Spinal cord (tissue), 10 donors: Measurements from ENCODE around the gene COP1. TPM values are rescaled to one million over a fixed set of nuclear protein-coding genes. Genes with fewer than 3 reads are reported as not detected.
"Not testable (repeated sequence)": the region's sequence is repeated elsewhere in the genome, so short reads cannot be mapped to it uniquely, and the experiment has no call there.

Experiments
- DNase-seq, 6 donors: peaks; one replicate each; pipeline versions ENCODE4 v3.0.0 to v3.0.0-alpha.2; 2013 to 2015; ENCODE audit warnings: low spot score in 6 of 6, low read depth in 4 of 6
- H3K27ac ChIP-seq: one replicate; pipeline ENCODE4 v1.5.1; 2013; ENCODE audit warnings: low read depth, low read length, control low read depth
- H3K27me3 ChIP-seq: one replicate; pipeline ENCODE4 v1.6.1; 2013; ENCODE audit warnings: low read length; ENCODE audit not compliant: control insufficient read depth, insufficient read depth
- H3K36me3 ChIP-seq: one replicate; pipeline ENCODE4 v1.6.1; 2013; ENCODE audit warnings: low read length; ENCODE audit not compliant: control insufficient read depth, insufficient read depth
- H3K4me1 ChIP-seq: one replicate; pipeline ENCODE4 v1.6.1; 2013; ENCODE audit warnings: low read length; ENCODE audit not compliant: control insufficient read depth, insufficient read depth
- H3K4me3 ChIP-seq: one replicate; pipeline ENCODE4 v1.5.1; 2013; ENCODE audit warnings: low read depth, low read length, control low read depth
- H3K9me3 ChIP-seq: one replicate; pipeline ENCODE4 v1.6.1; 2013; ENCODE audit warnings: low read length; ENCODE audit not compliant: control insufficient read depth, insufficient read depth
- WGBS: methylation state at CpG from one replicate; pipeline ENCODE4 v1.1.5; 2013; ENCODE audit warnings: missing lambda C conversion rate; ENCODE audit not compliant: insufficient coverage; 5-methylcytosine and 5-hydroxymethylcytosine counted together
- polyA plus RNA-seq, 2 donors: library from polyadenylated mRNA; unstranded; fragments of 120-200 nt; gene quantifications; one replicate each; pipeline ENCODE4 v1.2.1, GENCODE V29; 2013; ENCODE audit not compliant: insufficient read length in 2 of 2
- total RNA-seq, 2 donors: library from RNA; depleted of rRNA in 1 of 2; stranded (reverse); fragments of 120-200 nt in 1 of 2; fragments of >200 nt in 1 of 2; gene quantifications; one replicate each; pipeline versions ENCODE4 v1.2.3 to v1.2.4, GENCODE V29; 2013 to 2014
- donor health status: healthy.

The COP1 gene
- total and polyA plus RNA-seq, 4 donors, result 51.6 to 70.6 (median 59.9) TPM

GRCh38 chr1:176222196-176222595, 15.1 kb upstream of the COP1 start:
- no peaks in the 10 kb centered on the region for H3K36me3 ChIP-seq
- H3K27me3 ChIP-seq, result no peaks in the 10 kb centered on the region
- no peaks in the 10 kb centered on the region for H3K4me1 ChIP-seq
- H3K9me3 ChIP-seq, result no peaks in the 10 kb centered on the region
- no peak for DNase-seq
- no peak overlapping the region for H3K4me3 ChIP-seq
- 100% methylated on average over 1 of the region's 1 CpG for WGBS
- no peak overlapping the region for H3K27ac ChIP-seq

- Histone ChIP-seq H3K27ac (no peak overlapping the region), H3K9me3 (no peaks in the 10 kb centered on the region), H3K4me3 (no peak overlapping the region), H3K4me1 (no peaks in the 10 kb centered on the region), H3K36me3 (no peaks in the 10 kb centered on the region), H3K27me3 (no peaks in the 10 kb centered on the region)
- no peak for DNase-seq
- WGBS, result 66% methylated on average over 5 of the region's 8 CpGs
These were observed 13.1 kb upstream of the COP1 start for GRCh38 chr1:176220100-176220689.

- Histone ChIP-seq H3K27ac (no peak overlapping the region), H3K36me3 (no peaks in the 10 kb centered on the region), H3K4me1 (no peaks in the 10 kb centered on the region), H3K4me3 (no peak overlapping the region), H3K9me3 (no peaks in the 10 kb centered on the region), H3K27me3 (no peaks in the 10 kb centered on the region)
- DNase-seq, result no peak
These were observed 10.5 kb upstream of the COP1 start for GRCh38 chr1:176217461-176218099.

- Histone ChIP-seq H3K9me3 (no peaks in the 10 kb centered on the region), H3K27ac (no peak overlapping the region), H3K27me3 (no peaks in the 10 kb centered on the region), H3K4me3 (no peak overlapping the region), H3K4me1 (no peaks in the 10 kb centered on the region), H3K36me3 (no peaks in the 10 kb centered on the region)
- no CpG with 5 or more reads among the region's 1 CpG for WGBS
- no peak for DNase-seq
These were observed 8.9 kb upstream of the COP1 start for GRCh38 chr1:176216031-176216430.

- Histone ChIP-seq H3K27ac (no peak overlapping the region), H3K27me3 (no peaks in the 10 kb centered on the region), H3K9me3 (no peaks in the 10 kb centered on the region), H3K4me3 (no peak overlapping the region), H3K36me3 (no peaks in the 10 kb centered on the region), H3K4me1 (peaks cover 6% of the 10 kb centered on the region)
- no CpG with 5 or more reads among the region's 1 CpG for WGBS
- no peak for DNase-seq
These were observed 4.5 kb upstream of the COP1 start for GRCh38 chr1:176211396-176212165.

- H3K27me3 ChIP-seq, result no peaks in the 10 kb centered on the region
- no peaks in the 10 kb centered on the region for H3K9me3 ChIP-seq
- H3K4me3 ChIP-seq, result peak overlapping the region; percentile 92
- peaks cover 10% of the 10 kb centered on the region for H3K4me1 ChIP-seq
- no peak for DNase-seq
- 40% methylated on average over 5 of the region's 9 CpGs for WGBS
- peak overlapping the region; percentile 84 for H3K27ac ChIP-seq
- H3K36me3 ChIP-seq, result no peaks in the 10 kb centered on the region
These were observed 948 bp upstream of the COP1 start for GRCh38 chr1:176208034-176208433.

- Histone ChIP-seq H3K27me3 (no peaks in the 10 kb centered on the region), H3K4me3 (peak overlapping the region; percentile 92), H3K9me3 (no peaks in the 10 kb centered on the region), H3K27ac (peak overlapping the region; percentile 93), H3K4me1 (peaks cover 10% of the 10 kb centered on the region), H3K36me3 (no peaks in the 10 kb centered on the region)
- peak in 5 of 6 donors; percentile 15 to 76 (median 31) for DNase-seq
- 0% methylated on average over 55 of the region's 58 CpGs for WGBS
These were observed 803 bp downstream of the COP1 start for GRCh38 chr1:176206006-176206960.

- H3K9me3 ChIP-seq, result no peaks in the 10 kb centered on the region
- WGBS, result 60% methylated on average over 2 of the region's 5 CpGs
- no peaks in the 10 kb centered on the region for H3K36me3 ChIP-seq
- H3K4me3 ChIP-seq, result peak overlapping the region; percentile 92
- no peak overlapping the region for H3K27ac ChIP-seq
- peak in 2 of 6 donors; percentile 1 to 3 for DNase-seq
- no peaks in the 10 kb centered on the region for H3K27me3 ChIP-seq
- peaks cover 10% of the 10 kb centered on the region for H3K4me1 ChIP-seq
These were observed 1.7 kb downstream of the COP1 start for GRCh38 chr1:176205332-176205914.

GRCh38 chr1:176204655-176205054, 2.4 kb downstream of the COP1 start:
- 65% methylated on average over 3 of the region's 9 CpGs for WGBS
- not testable (repeated sequence) for H3K36me3 ChIP-seq, H3K27ac ChIP-seq, H3K4me3 ChIP-seq, H3K27me3 ChIP-seq, DNase-seq, H3K9me3 ChIP-seq
- peaks cover 10% of the 10 kb centered on the region for H3K4me1 ChIP-seq
